B cell (primary cell): Measurements from ENCODE around the gene CHD2. TPM values are rescaled to one million over a fixed set of nuclear protein-coding genes. Genes with fewer than 3 reads are reported as not detected.
A peak's percentile ranks its signal among the peaks of the same experiment; 100 is the strongest.

ENCODE experiments used
- ATAC-seq: fragments of 200-7000 bp; cut with Tn5 transposase; one replicate; pipeline ENCODE4 v1.10.0; 2021; ENCODE audit warnings: low read depth, mild to moderate bottlenecking, moderate number of reproducible peaks, moderate library complexity
- CTCF ChIA-PET: fragments of 350-600 bp; sonication (Branson Sonifier 250); formaldehyde crosslinking; loops from one replicate; lab custom pipeline; 2021; ENCODE audit warnings: antibody characterized with exemption, inconsistent platforms; lab: Charles Lee
- POLR2A ChIA-PET: fragments of 350-600 bp; sonication (Branson Sonifier 250); formaldehyde crosslinking; loops from one replicate; lab custom pipeline; 2021; ENCODE audit warnings: antibody characterized with exemption; lab: Charles Lee
- DNase-seq: peaks from one replicate; pipeline ENCODE4 v3.0.0; 2013
- H2AFZ ChIP-seq: 2 replicates; pipeline ENCODE4 v1.6.1; 2012; ENCODE audit warnings: mild to moderate bottlenecking, low read depth, low read length; ENCODE audit not compliant: insufficient read depth, poor library complexity, severe bottlenecking
- H3K27ac ChIP-seq, 2 donors: 1 replicate in 1 of 2; 2 replicates in 1 of 2; pipeline ENCODE4 v1.5.1; 2012 to 2013; ENCODE audit warnings: low read length in 2 of 2, mild to moderate bottlenecking in 2 of 2, moderate library complexity in 1 of 2
- H3K27me3 ChIP-seq, 4 experiments: fragments of 200-600 bp in 1 of 4; sonication (generic) in 1 of 4; replicated peaks in 1 of 4; 1 replicate in 2 of 4; 2 replicates in 2 of 4; pipeline versions ENCODE4 v1.6.1 to v1.7.0; 2013 to 2016; ENCODE audit warnings: low read length in 3 of 4, mild to moderate bottlenecking in 2 of 4, mixed read lengths in 1 of 4, moderate library complexity in 1 of 4; ENCODE audit not compliant: insufficient read depth in 4 of 4, control insufficient read depth in 3 of 4; ENCODE audit errors: control extremely low read depth in 1 of 4
- H3K36me3 ChIP-seq, 2 experiments: replicated peaks in 1 of 2; 1 replicate in 1 of 2; 2 replicates in 1 of 2; pipeline versions ENCODE4 v1.6.1 to v1.7.1; 2013; ENCODE audit warnings: low read length in 1 of 2; ENCODE audit not compliant: insufficient read depth in 2 of 2, control insufficient read depth in 1 of 2; ENCODE audit errors: control extremely low read depth in 1 of 2, extremely low read depth in 1 of 2
- H3K4me1 ChIP-seq, 2 donors: fragments of 200-600 bp in 1 of 2; sonication (generic) in 1 of 2; 1 replicate in 1 of 2; 2 replicates in 1 of 2; pipeline versions ENCODE4 v1.5.1 to v1.6.1; 2013 to 2017; ENCODE audit warnings: low read length in 2 of 2; ENCODE audit not compliant: control insufficient read depth in 2 of 2, insufficient read depth in 2 of 2
- H3K4me2 ChIP-seq: replicated peaks from 2 replicates; pipeline ENCODE3; 2012; ENCODE audit warnings: mild to moderate bottlenecking, low read depth, low read length; ENCODE audit not compliant: poor library complexity, severe bottlenecking
- H3K4me3 ChIP-seq, 5 experiments: fragments of 200-600 bp in 1 of 5; sonication (generic) in 1 of 5; 1 replicate in 3 of 5; 2 replicates in 2 of 5; pipeline versions ENCODE4 v1.5.1 to v1.7.0; 2011 to 2016; ENCODE audit warnings: low read length in 4 of 5, mild to moderate bottlenecking in 4 of 5, low read depth in 2 of 5, control low read depth in 1 of 5, moderate library complexity in 1 of 5; ENCODE audit not compliant: insufficient read depth in 1 of 5; ENCODE audit errors: control extremely low read depth in 1 of 5, extremely low read depth in 1 of 5
- H3K79me2 ChIP-seq: fragments of 200-600 bp; sonication (generic); one replicate; pipeline ENCODE4 v1.6.0; 2016; ENCODE audit warnings: low read length; ENCODE audit not compliant: control insufficient read depth, insufficient read depth
- H3K9ac ChIP-seq: fragments of 200-600 bp; sonication (generic); 2 replicates; pipeline ENCODE4 v1.6.1; 2017; ENCODE audit warnings: mild to moderate bottlenecking, low read length, moderate library complexity
- H3K9me3 ChIP-seq, 3 donors: one replicate each; pipeline versions ENCODE4 v1.6.1 to v1.7.1; 2013; ENCODE audit warnings: low read length in 2 of 3; ENCODE audit not compliant: control insufficient read depth in 2 of 3, insufficient read depth in 1 of 3; ENCODE audit errors: control extremely low read depth in 1 of 3
- H4K20me1 ChIP-seq: 2 replicates; pipeline ENCODE4 v1.6.0; 2012; ENCODE audit warnings: mild to moderate bottlenecking, low read length; ENCODE audit not compliant: insufficient read depth, control insufficient read depth, poor library complexity, severe bottlenecking
- H3K27ac Mint-ChIP-seq: one replicate; pipeline ENCODE4 v1.8.0; 2021; ENCODE audit warnings: mixed read lengths
- H3K27me3 Mint-ChIP-seq: one replicate; pipeline ENCODE4 v1.8.0; 2021; ENCODE audit warnings: mixed read lengths
- H3K4me1 Mint-ChIP-seq: one replicate; pipeline ENCODE4 v1.8.0; 2021; ENCODE audit warnings: mixed read lengths
- H3K4me3 Mint-ChIP-seq: one replicate; pipeline ENCODE4 v1.8.0; 2021; ENCODE audit warnings: mixed read lengths
- H3K9me3 Mint-ChIP-seq: one replicate; pipeline ENCODE4 v1.8.0; 2022; ENCODE audit warnings: mixed read lengths; ENCODE audit not compliant: insufficient read depth
- EZH2 ChIP-seq: IDR thresholded peaks from 2 replicates; pipeline ENCODE4 v1.6.1; 2012; ENCODE audit warnings: borderline replicate concordance, low read depth, mild to moderate bottlenecking, moderate library complexity, low read length; ENCODE audit not compliant: insufficient read depth, poor library complexity, severe bottlenecking
- WGBS: methylation state at CpG from one replicate; pipeline ENCODE4 v1.1.5; 2013; ENCODE audit warnings: missing lambda C conversion rate; ENCODE audit not compliant: insufficient coverage; 5-methylcytosine and 5-hydroxymethylcytosine counted together
- intact Hi-C: fragments of 100-400 bp; cut with micrococcal nuclease; formaldehyde crosslinking; loops from one replicate; pipeline ENCODE4 v1.10.0; 2022
- polyA plus RNA-seq: library from polyadenylated mRNA; depleted of rRNA; stranded (reverse); fragments of >200 nt; gene quantifications from 2 replicates; pipeline ENCODE4 v1.2.3, GENCODE V29; 2012
- total RNA-seq, 2 donors: library from RNA; stranded (reverse); fragments of 120-200 nt in 1 of 2; gene quantifications; 1 replicate in 1 of 2; 2 replicates in 1 of 2; pipeline versions ENCODE4 v1.2.3 to v1.2.4, GENCODE V29; 2013 to 2022
- TF ChIP-seq, protein P1 (sequence below): fragments of 200-600 bp; IDR thresholded peaks from one replicate; pipeline ENCODE4 v1.8.0; 2022; ENCODE audit warnings: antibody characterized with exemption, mild to moderate bottlenecking

CHD2 gene
- total and polyA plus RNA-seq, 2 donors (not counting 1 experiment from before 2014, with no cell fraction given), result 86.9 to 353 TPM

DNA sequence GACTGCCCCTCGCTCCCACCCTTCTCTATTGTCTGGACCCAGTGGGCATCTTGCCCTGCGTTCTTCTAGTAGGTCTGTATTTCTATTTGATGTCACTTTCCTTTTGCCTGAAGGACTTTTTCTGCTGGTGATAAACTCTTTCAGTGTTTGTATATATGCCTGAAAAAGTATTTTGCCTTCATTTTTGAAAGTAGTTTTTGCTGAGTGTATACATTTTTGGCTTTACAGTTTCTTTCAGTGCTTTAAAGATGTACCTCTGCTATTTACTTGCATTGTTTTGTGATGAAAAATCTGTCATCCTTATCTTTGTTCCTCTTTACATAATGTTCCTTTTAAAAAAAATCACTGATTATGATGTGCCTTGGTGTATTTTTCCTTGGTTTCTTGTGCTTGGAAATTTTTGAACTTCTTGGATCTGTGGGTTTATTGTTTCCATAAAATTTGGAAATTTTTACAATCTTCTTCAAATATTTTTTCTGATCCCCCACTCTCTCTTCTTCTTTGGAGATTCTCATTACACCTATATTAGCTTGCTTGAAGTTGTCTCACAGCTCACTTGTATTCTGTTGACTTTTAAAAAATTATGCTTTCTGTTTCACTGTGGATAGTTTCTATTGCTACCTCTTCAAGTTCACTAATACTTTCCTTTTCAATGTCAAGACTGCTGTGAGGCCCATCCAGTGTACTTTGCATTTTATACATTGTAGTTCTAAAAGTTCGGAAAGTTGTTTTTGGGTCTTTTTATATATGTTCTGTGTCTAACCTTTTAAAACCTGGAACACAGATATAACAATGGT, 121.0 kb downstream of the CHD2 start:
- Histone ChIP-seq H3K79me2 (peaks cover 12% of the 10 kb centered on the region), H2AFZ (no peak overlapping the region), H3K9ac (no peak overlapping the region), H3K4me1 (peaks cover 5 to 8% of the 10 kb centered on the region in 2 donors), H3K4me2 (no peak overlapping the region), H3K36me3 (peaks cover 22 to 93% of the 10 kb centered on the region in 2 experiments), H3K27me3 (no peaks in the 10 kb centered on the region), H3K9me3 (no peaks in the 10 kb centered on the region), H3K27ac (peak overlapping the region in 1 of 2 donors; percentile 17), H3K4me3 (no peak overlapping the region), H4K20me1 (peaks cover 42% of the 10 kb centered on the region)
- CTCF ChIA-PET, result interaction anchor here (1.0 to 9.4 kb wide), 3 partner anchors 11 to 224 kb away, joined by 3 to 64 read pairs (median 3); no protein-coding TSS in a partner anchor
- no peaks in the 10 kb centered on the region for H3K27me3 Mint-ChIP-seq
- peaks cover 39% of the 10 kb centered on the region for H3K4me1 Mint-ChIP-seq
- DNase-seq (no peak), ATAC-seq (no peak)
- WGBS, result 100% methylated on average over 2 of the region's 3 CpGs
- TF ChIP-seq, protein P1, sequence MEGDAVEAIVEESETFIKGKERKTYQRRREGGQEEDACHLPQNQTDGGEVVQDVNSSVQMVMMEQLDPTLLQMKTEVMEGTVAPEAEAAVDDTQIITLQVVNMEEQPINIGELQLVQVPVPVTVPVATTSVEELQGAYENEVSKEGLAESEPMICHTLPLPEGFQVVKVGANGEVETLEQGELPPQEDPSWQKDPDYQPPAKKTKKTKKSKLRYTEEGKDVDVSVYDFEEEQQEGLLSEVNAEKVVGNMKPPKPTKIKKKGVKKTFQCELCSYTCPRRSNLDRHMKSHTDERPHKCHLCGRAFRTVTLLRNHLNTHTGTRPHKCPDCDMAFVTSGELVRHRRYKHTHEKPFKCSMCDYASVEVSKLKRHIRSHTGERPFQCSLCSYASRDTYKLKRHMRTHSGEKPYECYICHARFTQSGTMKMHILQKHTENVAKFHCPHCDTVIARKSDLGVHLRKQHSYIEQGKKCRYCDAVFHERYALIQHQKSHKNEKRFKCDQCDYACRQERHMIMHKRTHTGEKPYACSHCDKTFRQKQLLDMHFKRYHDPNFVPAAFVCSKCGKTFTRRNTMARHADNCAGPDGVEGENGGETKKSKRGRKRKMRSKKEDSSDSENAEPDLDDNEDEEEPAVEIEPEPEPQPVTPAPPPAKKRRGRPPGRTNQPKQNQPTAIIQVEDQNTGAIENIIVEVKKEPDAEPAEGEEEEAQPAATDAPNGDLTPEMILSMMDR, result no peak
- TF ChIP-seq EZH2, result no peak
- H3K4me3 Mint-ChIP-seq, result no peak overlapping the region
- no peaks in the 10 kb centered on the region for H3K9me3 Mint-ChIP-seq
- intact Hi-C loops, result no loop called here
- POLR2A ChIA-PET, result no interaction called here
- H3K27ac Mint-ChIP-seq, result peak overlapping the region; percentile 43

DNA sequence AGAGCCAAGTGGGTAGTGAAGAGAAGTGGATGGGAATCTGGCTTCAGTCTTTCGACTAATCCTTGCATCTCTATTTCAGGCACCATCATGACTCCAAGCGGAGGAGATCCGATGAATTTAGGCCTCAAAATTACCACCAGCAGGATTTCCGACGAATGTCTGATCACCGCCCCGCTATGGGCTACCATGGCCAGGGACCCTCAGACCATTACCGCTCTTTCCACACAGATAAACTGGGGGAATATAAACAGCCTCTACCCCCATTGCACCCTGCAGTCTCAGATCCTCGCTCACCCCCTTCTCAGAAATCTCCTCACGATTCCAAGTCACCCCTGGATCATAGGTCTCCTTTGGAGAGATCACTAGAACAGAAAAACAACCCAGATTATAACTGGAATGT, 124.2 kb downstream of the CHD2 start:
- 100% methylated on average over 3 of the region's 10 CpGs for WGBS
- ChIA-PET POLR2A (no interaction called here), CTCF (no interaction called here)
- H3K9me3 ChIP-seq, result no peaks in the 10 kb centered on the region
- peaks cover 17 to 80% of the 10 kb centered on the region in 2 experiments for H3K36me3 ChIP-seq
- no peak overlapping the region for H3K4me3 ChIP-seq
- H2AFZ ChIP-seq, result no peak overlapping the region
- Mint-ChIP-seq H3K27me3 (no peaks in the 10 kb centered on the region), H3K27ac (peak overlapping the region; percentile 43), H3K4me3 (no peak overlapping the region), H3K4me1 (peaks cover 40% of the 10 kb centered on the region), H3K9me3 (no peaks in the 10 kb centered on the region)
- no peak for ATAC-seq
- intact Hi-C loops, result no loop called here
- H3K79me2 ChIP-seq, result peaks cover 8% of the 10 kb centered on the region
- H3K4me2 ChIP-seq, result no peak overlapping the region
- TF ChIP-seq, protein P1, result no peak
- no peak for TF ChIP-seq EZH2
- H4K20me1 ChIP-seq, result peaks cover 50% of the 10 kb centered on the region
- peaks cover 5 to 8% of the 10 kb centered on the region in 2 donors for H3K4me1 ChIP-seq
- no peak for DNase-seq
- H3K9ac ChIP-seq, result no peak overlapping the region
- H3K27me3 ChIP-seq, result no peaks in the 10 kb centered on the region
- H3K27ac ChIP-seq, result no peak overlapping the region
